Activated CD4-positive, alpha-beta T cell treated with anti-CD3 and anti-CD28 coated beads, Interleukin-2, amount 10 ng/mL, durations not matched to agents 24 days and 14 days (primary cell): ENCODE measurements around the gene BTN2A1. TPM values are rescaled to one million over a fixed set of nuclear protein-coding genes. Genes with fewer than 3 reads are reported as not detected.
"Not testable (repeated sequence)": the region's sequence is repeated elsewhere in the genome, so short reads cannot be mapped to it uniquely, and the experiment has no call there.

Experiments used
- DNase-seq: peaks from one replicate; pipeline ENCODE4 v3.0.0; 2022
- H3K27ac Mint-ChIP-seq: one replicate; pipeline ENCODE4 v1.8.0; 2022; ENCODE audit warnings: mild to moderate bottlenecking, mixed read lengths
- H3K27me3 Mint-ChIP-seq: one replicate; pipeline ENCODE4 v1.8.0; 2022; ENCODE audit warnings: mixed read lengths
- H3K36me3 Mint-ChIP-seq: one replicate; pipeline ENCODE4 v1.8.0; 2022; ENCODE audit warnings: low read depth, mild to moderate bottlenecking, mixed read lengths
- H3K4me1 Mint-ChIP-seq: one replicate; pipeline ENCODE4 v1.8.0; 2021; ENCODE audit warnings: mixed read lengths
- H3K4me3 Mint-ChIP-seq: one replicate; pipeline ENCODE4 v1.8.0; 2022; ENCODE audit warnings: mild to moderate bottlenecking, moderate library complexity, mixed read lengths
- H3K9me3 Mint-ChIP-seq: one replicate; pipeline ENCODE4 v1.8.0; 2021; ENCODE audit warnings: mixed read lengths
- intact Hi-C: fragments of 100-400 bp; cut with micrococcal nuclease; formaldehyde crosslinking; loops from one replicate; pipeline ENCODE4 v1.15.1; 2023
- total RNA-seq: library from RNA; stranded (reverse); gene quantifications from 2 replicates; pipeline ENCODE4 v1.2.3, GENCODE V29; 2022

The BTN2A1 gene
- total RNA-seq, 1 donor from 2014 or later, result 16.5 TPM

- no peak overlapping the region for H3K4me3 Mint-ChIP-seq
- intact Hi-C loops, result no loop called here
- H3K4me1 Mint-ChIP-seq, result peaks cover 40% of the 10 kb centered on the region
- DNase-seq, result no peak
- peaks cover 1% of the 10 kb centered on the region for H3K36me3 Mint-ChIP-seq
- H3K9me3 Mint-ChIP-seq, result no peaks in the 10 kb centered on the region
- peaks cover 27% of the 10 kb centered on the region for H3K27me3 Mint-ChIP-seq
- H3K27ac Mint-ChIP-seq, result no peak overlapping the region
Measured at GRCh38 chr6:26497610-26498009, 39.9 kb downstream of the BTN2A1 start.

- intact Hi-C loops, result no loop called here
- peaks cover 20% of the 10 kb centered on the region for H3K4me1 Mint-ChIP-seq
- DNase-seq, result no peak
- H3K9me3 Mint-ChIP-seq, result no peaks in the 10 kb centered on the region
- H3K27ac Mint-ChIP-seq, result no peak within 1 kb of the TSS
- H3K27me3 Mint-ChIP-seq, result peaks cover 45% of the 10 kb centered on the region
- peak within 1 kb of the TSS; percentile 81 for H3K4me3 Mint-ChIP-seq
- peaks cover 1% of the 10 kb centered on the region for H3K36me3 Mint-ChIP-seq
Measured at GRCh38 chr6:26500102-26500501, 42.3 kb downstream of the BTN2A1 start, which contains the start of gene BTN1A1. Gene BTN1A1 (plus strand): TSS chr6:26500303. CDS start chr6:26501287, 984 bp downstream.

- intact Hi-C loops, result no loop called here
- peaks cover 49% of the 10 kb centered on the region for H3K27me3 Mint-ChIP-seq
- H3K4me3 Mint-ChIP-seq, result peak overlapping the region; percentile 81
- peak; percentile 80 for DNase-seq
- H3K9me3 Mint-ChIP-seq, result no peaks in the 10 kb centered on the region
- H3K27ac Mint-ChIP-seq, result no peak overlapping the region
- H3K4me1 Mint-ChIP-seq, result peaks cover 20% of the 10 kb centered on the region
- peaks cover 1% of the 10 kb centered on the region for H3K36me3 Mint-ChIP-seq
Measured at GRCh38 chr6:26501482-26501986, 43.8 kb downstream of the BTN2A1 start.

GRCh38 chr6:26502165-26502564, 44.4 kb downstream of the BTN2A1 start:
- H3K4me3 Mint-ChIP-seq, result peak overlapping the region; percentile 81
- H3K4me1 Mint-ChIP-seq, result peaks cover 20% of the 10 kb centered on the region
- H3K36me3 Mint-ChIP-seq, result peaks cover 1% of the 10 kb centered on the region
- no peaks in the 10 kb centered on the region for H3K9me3 Mint-ChIP-seq
- no peak for DNase-seq
- H3K27ac Mint-ChIP-seq, result no peak overlapping the region
- intact Hi-C loops, result no loop called here
- peaks cover 49% of the 10 kb centered on the region for H3K27me3 Mint-ChIP-seq

GRCh38 chr6:26502626-26503025, 44.9 kb downstream of the BTN2A1 start:
- Mint-ChIP-seq H3K4me3 (no peak overlapping the region), H3K27me3 (peaks cover 49% of the 10 kb centered on the region), H3K27ac (no peak overlapping the region), H3K36me3 (peaks cover 1% of the 10 kb centered on the region), H3K4me1 (peaks cover 18% of the 10 kb centered on the region), H3K9me3 (no peaks in the 10 kb centered on the region)
- DNase-seq, result no peak
- intact Hi-C loops, result no loop called here

- DNase-seq, result no peak
- Mint-ChIP-seq H3K4me3 (no peak overlapping the region), H3K27me3 (peaks cover 36% of the 10 kb centered on the region), H3K27ac (no peak overlapping the region), H3K36me3 (no peaks in the 10 kb centered on the region), H3K4me1 (no peaks in the 10 kb centered on the region), H3K9me3 (no peaks in the 10 kb centered on the region)
- intact Hi-C loops, result no loop called here
Measured at GRCh38 chr6:26507658-26508057, 49.9 kb downstream of the BTN2A1 start.

- intact Hi-C loops, H3K4me1 Mint-ChIP-seq, H3K36me3 Mint-ChIP-seq, H3K9me3 Mint-ChIP-seq, DNase-seq, H3K27ac Mint-ChIP-seq, H3K4me3 Mint-ChIP-seq: not testable (repeated sequence)
- H3K27me3 Mint-ChIP-seq, result peaks cover 21% of the 10 kb centered on the region
Measured at GRCh38 chr6:26511033-26511432, 53.3 kb downstream of the BTN2A1 start.

- Mint-ChIP-seq H3K27ac (no peak overlapping the region), H3K27me3 (peaks cover 9% of the 10 kb centered on the region), H3K4me1 (peaks cover under 1% of the 10 kb centered on the region), H3K9me3 (no peaks in the 10 kb centered on the region), H3K36me3 (no peaks in the 10 kb centered on the region), H3K4me3 (no peak overlapping the region)
- intact Hi-C loops, result no loop called here
- no peak for DNase-seq
Measured at GRCh38 chr6:26514984-26515383, 57.2 kb downstream of the BTN2A1 start.

GRCh38 chr6:26516481-26517427, 59.0 kb downstream of the BTN2A1 start:
- no peak for DNase-seq
- peaks cover 11% of the 10 kb centered on the region for H3K27me3 Mint-ChIP-seq
- no peak overlapping the region for H3K4me3 Mint-ChIP-seq
- no peak overlapping the region for H3K27ac Mint-ChIP-seq
- H3K4me1 Mint-ChIP-seq, result peaks cover 12% of the 10 kb centered on the region
- no peaks in the 10 kb centered on the region for H3K9me3 Mint-ChIP-seq
- intact Hi-C loops, result no loop called here
- H3K36me3 Mint-ChIP-seq, result peaks cover 3% of the 10 kb centered on the region

Other genes with a start within 250 kb of the BTN2A1 start
- 48.0 and 50.8 TPM in 2 replicates for gene BTN3A2, start 92.8 kb upstream of the BTN2A1 start, total RNA-seq
- 23.8 and 25.0 TPM in 2 replicates for gene BTN2A2, start 74.8 kb upstream of the BTN2A1 start, total RNA-seq
- 29.6 and 33.2 TPM in 2 replicates for gene BTN3A1, start 55.7 kb upstream of the BTN2A1 start, total RNA-seq
- gene BTN3A3, start 17.5 kb upstream of the BTN2A1 start, total RNA-seq, result 37.7 and 38.2 TPM in 2 replicates
- gene BTN1A1, start 42.3 kb downstream of the BTN2A1 start, total RNA-seq, result 0.07 TPM in 1 of 2 replicates, not detected in the other
- gene HMGN4, start 80.4 kb downstream of the BTN2A1 start, total RNA-seq, result 81.6 and 83.4 TPM in 2 replicates
- 31.9 and 32.1 TPM in 2 replicates for gene ABT1, start 139.0 kb downstream of the BTN2A1 start, total RNA-seq
- 9.8 and 11.0 TPM in 2 replicates for gene ZNF322, start 201.8 kb downstream of the BTN2A1 start, total RNA-seq